SKM-1 treated with dmso at 0.1 percent for 144 hours (cell line): ENCODE results near the gene NPAS3.
A peak's percentile ranks its signal among the peaks of the same experiment; 100 is the strongest.

ENCODE experiments used
- DNase-seq: peaks from one replicate; lab custom pipeline; 2025; ENCODE audit not compliant: unreplicated experiment; lab: John Stamatoyannopoulos, UW

Gene NPAS3

DNA sequence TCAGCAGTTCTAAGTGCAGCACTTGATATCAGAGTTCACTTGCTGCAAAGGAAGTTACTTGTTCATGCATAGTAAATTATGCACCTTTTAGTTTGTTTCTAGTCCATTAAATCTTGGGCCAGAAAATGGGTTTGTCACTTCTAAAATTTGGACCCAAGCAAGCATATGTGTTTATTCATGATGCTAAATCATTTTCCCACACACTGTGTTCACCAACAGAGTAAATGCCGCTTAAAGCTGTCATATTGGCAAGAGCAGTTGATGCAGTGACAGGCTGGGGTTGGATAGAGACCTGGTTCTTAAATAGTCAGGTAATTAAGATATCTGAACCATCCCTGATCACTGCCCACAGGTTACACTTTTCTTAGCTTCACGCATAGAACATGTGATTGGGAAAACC lies 602.5 kb downstream of the NPAS3 start:
- no peak for DNase-seq

GRCh38 chr14:33542338-33543287 lies 603.9 kb downstream of the NPAS3 start:
- no peak for DNase-seq

DNA sequence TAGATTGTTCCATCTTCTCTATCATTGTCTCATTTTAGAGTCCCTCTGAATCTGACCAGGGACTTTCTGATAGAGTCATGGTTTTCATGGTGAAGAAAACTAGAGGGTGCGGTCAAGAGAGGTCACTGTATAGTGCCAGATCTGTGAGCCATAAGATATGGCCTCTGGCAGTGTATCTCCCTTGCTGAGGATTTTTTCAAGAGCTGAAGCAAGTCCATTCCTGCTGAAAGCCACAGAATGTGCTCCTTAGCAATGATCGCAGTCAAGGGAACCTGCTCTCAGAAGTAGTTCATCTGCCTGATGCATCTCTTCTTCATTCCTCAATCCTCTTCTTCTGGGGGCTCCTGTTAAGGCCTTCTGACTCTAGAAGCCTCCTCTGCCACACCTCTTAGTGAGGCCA lies 607.0 kb downstream of the NPAS3 start:
- no peak for DNase-seq

DNA sequence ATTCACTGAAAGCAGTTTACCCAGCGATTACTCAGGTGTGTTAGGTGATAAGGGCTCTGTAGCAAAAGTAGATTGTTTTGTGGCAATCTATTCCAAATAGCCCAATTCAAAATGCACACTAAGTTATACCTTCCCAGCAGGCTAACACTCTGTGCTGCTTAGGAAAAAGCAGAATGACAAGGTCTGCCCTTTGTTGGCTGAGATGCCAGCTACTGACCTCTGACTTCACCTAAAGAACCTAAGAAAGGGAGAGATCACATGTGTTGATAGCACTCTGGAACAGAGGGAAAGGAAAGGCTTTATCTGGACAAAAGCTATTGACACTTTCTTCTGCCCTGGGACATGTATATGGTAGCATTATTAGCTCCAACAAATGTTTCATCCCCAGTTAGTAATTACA lies 609.9 kb downstream of the NPAS3 start:
- DNase-seq = no peak

- no peak for DNase-seq
These were observed 613.3 kb downstream of the NPAS3 start for GRCh38 chr14:33551963-33552362.

DNA sequence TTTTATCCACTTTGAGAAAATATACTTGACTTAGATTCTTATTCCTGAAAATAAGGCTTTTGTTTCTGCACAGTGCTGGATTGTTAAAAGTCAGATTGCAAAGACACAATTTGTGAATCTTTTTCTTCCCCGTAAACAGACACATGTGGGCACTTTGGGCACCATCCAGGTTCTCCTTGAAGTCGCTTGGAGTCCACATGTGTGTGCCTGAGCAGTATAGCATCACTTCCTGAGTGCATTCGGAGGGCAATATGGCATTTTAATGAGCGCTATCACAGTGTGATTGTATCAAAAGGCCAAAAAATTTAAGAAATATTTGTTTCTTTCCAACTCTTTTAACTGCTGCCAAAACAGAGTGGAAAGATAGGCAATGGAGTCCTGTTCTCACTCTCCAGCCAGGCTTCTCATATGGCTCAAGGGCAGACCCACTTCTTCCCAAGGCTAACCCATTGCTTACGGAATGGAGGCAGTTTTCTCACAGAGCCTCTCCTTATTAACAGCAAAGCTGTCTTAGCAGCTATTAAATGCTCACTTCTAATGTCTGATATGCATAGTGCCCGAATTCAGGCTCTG lies 615.1 kb downstream of the NPAS3 start:
- no peak for DNase-seq

- DNase-seq = no peak
These were observed 616.3 kb downstream of the NPAS3 start for GRCh38 chr14:33554988-33555387.

GRCh38 chr14:33555710-33556350 lies 617.2 kb downstream of the NPAS3 start:
- DNase-seq = no peak

DNA sequence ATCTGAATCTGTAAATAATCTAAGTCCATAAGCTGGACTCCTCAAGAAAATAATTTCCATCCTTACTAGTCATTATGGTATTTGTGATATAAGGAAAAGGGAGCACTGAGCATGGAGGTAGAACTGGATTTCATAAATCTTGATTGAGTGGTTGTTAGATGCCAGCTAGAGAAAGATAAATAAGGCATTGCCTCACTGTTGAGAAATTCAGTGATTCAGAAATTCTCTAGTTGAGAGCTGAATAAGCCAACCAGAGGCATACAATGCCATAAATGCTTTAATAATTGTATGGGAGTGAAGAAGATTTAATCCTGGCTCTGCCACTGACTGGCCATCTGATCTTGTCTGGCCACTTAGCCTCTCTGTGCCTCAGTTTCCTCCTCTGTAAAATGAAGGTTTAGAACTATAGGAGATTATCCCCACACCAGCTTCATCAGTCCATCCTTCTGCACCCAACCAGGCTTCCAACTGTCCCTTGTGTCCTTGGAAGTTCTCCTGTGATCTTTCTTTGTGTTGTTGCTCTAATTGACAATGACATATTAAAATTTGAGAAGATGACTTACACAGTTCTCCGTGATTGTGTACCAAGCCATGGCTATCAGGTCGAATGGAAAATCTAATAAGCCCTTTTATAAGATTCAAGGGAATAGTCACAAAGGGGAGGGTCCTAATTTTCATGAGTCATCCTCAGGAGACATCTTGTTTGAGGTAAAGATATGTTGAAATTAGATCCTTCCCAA lies 617.9 kb downstream of the NPAS3 start:
- DNase-seq = no peak

DNA sequence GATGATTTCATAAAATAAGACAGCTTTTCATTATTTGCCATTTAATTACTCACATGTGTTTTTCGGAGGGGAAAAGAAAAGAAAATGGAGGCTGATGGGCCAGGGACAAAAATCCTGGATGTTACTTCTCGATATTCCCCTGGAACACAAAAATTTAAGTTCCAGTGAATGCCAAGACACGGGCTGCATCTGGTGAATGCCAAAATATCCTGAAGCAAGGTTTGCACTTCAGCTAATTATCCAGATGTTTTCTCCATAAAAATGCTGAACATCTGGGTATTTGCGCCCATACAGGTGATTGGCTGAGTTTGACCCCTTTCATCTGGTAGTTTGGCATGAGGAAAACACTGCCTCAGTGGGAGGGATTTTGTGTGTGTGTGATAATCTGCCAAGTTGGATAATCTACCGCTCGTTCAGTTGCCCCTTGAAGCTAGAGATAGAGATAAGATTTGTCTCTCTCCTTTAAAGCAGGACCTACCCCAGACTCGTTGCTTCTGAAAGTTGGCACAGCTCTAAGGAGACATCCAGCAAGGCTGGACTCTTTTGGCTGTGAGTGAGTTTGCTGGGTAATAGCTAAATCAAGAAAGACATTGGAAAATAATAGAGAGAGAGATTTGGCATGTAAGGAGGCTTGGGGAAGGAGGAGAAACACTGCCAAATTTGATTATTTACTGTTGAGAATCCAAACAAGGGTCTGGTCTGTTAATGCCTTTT lies 622.2 kb downstream of the NPAS3 start:
- no peak for DNase-seq

GRCh38 chr14:33561488-33562175 lies 623.0 kb downstream of the NPAS3 start:
- no peak for DNase-seq

DNA sequence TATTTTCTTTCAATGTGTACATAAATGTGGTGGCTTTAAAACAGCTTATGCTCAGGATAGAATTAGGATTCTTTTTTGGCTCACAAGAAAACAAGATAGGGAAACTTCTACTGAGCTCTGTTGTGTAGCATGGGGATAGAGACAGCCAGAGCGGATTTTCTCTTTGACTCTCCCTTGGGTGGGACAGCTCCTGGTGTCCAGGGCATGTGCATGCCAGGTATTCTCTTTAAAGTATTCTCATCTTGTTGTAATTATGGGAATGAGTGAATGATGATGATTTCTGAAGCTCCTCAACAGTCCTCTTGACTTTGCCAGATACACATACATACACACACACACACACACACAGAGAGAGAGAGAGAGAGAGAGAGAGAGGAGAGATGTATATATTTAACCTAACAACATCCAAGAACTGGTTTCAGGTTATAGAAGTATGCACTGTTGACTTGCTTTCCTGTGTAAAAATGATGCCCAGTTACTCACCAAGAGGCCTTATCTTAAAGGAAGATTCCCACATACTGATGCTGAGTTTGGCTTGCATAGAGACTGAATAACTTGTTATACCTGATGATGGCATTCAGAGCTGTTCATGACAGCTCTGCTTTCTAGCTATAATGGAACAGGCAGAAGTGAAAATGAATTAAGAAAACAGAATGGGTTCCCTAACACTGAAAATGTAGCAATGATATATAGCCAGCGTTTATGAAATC lies 624.7 kb downstream of the NPAS3 start:
- no peak for DNase-seq

DNA sequence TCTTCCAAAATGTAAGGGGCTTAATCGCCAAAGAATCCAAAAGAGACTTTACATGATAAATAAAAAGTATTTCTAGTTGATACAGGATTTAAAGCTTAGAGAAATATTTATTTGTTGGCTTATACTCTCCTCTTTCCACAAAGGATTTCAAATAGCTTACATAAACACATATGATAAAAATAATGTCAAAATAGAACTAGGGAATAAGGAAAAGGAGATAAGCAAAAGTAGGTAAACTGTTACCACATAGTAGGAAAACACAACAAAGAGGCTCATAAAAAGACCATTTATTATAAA lies 625.2 kb downstream of the NPAS3 start:
- no peak for DNase-seq

DNA sequence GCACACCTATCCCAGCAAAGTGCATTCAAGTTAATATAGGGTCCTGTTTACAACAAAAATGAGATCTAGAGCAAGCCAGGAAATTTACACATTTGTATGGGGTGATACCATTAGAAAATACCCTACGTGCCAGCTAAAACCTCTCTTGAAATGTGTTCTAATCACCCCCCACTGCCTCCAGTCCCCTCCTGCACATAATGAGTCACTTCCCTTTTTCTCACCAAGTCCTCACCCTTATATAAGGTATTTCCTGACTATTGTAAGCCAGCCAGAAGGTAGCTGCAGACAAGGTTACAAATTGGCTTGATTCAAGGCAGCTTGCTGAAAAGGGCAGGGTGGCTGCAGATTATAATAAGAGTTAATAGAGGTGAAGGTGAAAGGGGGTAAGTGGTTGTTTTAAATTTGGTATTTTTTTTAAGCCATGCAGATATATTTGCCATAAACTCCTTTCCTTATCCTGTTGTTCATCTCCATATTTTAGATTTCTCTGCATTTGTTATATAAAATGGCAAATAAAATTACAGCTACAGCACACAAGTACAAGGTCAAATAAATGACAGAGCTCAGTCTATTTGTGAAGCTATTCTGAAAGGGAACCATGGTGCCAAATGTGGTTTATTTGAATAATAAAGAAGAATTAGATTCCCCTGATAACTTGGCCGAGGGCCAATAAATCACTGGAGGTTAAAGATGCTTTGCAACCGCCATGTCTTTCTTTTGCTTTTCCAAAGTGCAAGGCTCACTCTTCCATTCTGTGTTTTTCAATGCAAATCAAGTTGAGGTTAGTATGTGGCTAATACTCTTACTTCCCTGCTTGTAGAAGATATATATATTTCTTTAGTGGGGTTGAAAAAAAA lies 626.3 kb downstream of the NPAS3 start:
- DNase-seq = peak; percentile 3

DNA sequence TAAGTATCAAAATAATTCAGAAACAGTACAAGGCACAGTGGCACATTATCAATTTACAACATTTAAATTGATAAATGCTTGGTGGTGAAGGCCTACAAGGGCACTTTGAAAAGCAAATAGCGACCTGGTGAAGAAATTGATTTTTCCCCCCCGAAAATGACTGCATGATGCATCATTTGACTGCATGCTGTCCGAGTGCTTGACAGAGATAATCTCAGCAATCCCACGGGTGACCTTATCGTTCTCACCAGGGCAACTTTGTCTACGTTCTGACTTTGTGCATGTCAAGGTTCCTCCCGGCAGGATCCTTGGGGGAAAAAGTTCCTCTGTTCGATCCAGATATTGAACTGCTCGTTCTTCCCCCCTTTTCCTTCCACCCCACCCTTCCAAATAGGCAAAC lies 627.4 kb downstream of the NPAS3 start:
- no peak for DNase-seq

DNA sequence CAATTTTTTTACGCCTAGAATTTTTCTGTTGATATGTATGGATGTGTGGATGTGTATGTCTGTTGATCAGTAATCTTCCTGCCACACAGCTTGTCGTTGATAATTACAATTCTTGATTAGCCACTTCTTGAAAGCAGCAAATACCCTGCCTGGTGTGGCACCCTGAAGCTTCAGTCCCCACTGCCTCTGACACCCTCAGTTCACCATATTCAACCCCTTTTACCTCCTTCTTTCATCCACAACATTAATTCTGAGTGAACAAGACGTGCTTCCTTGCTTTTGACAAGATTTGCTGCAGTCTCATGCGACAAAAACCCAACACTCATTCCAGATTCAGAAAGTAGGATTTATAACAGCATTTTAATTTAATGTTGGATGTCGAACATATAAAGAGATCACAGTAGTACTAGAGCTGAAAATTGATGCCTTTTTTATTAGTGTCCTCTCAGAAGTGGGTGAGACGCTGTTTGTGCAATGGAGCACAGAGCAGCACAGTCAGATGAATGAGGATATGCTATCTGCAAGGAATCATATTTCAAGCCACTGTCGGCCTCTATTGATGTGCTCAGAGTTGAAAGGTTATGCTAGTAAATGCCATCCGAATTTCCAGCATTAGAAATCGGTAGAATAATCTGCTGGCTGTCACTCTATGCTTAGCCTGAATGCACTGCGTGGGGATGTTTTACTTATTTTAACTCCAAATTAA lies 628.5 kb downstream of the NPAS3 start:
- no peak for DNase-seq

GRCh38 chr14:33567731-33568130 lies 629.1 kb downstream of the NPAS3 start:
- DNase-seq = no peak

GRCh38 chr14:33568935-33569579 lies 630.4 kb downstream of the NPAS3 start:
- DNase-seq = no peak
